Keratinocyte (primary cell): ENCODE data around the gene ACBD4. TPM values are rescaled to one million over a fixed set of nuclear protein-coding genes. Genes with fewer than 3 reads are reported as not detected.
A peak's percentile ranks its signal among the peaks of the same experiment; 100 is the strongest.

Source experiments
- DNase-seq: peaks from one replicate; pipeline ENCODE4 v3.0.0-alpha.2; 2011; ENCODE audit warnings: low read depth, missing footprints, low spot score
- FAIRE-seq: peaks from 2 replicates; lab custom pipeline; 2011; peaks lifted over from hg19 to GRCh38; lab: Jason Lieb, UNC
- H2AFZ ChIP-seq: 2 replicates; pipeline ENCODE4 v1.6.0; 2012; ENCODE audit warnings: low read length, control low read depth, inconsistent platforms; ENCODE audit not compliant: control insufficient read depth
- H3K27ac ChIP-seq: 2 replicates; pipeline ENCODE4 v1.5.1; 2011; ENCODE audit warnings: low read length; ENCODE audit not compliant: control insufficient read depth, insufficient read depth
- H3K27me3 ChIP-seq: 3 replicates; pipeline ENCODE4 v1.6.0; 2011; ENCODE audit warnings: low read length; ENCODE audit not compliant: control insufficient read depth, insufficient read depth; ENCODE audit errors: extremely low read depth
- H3K36me3 ChIP-seq, 2 experiments: 2 replicates in 1 of 2; 3 replicates in 1 of 2; pipeline ENCODE4 v1.5.1; 2011; ENCODE audit warnings: low read length in 2 of 2, mild to moderate bottlenecking in 1 of 2; ENCODE audit not compliant: control insufficient read depth in 2 of 2, insufficient read depth in 2 of 2; ENCODE audit errors: extremely low read depth in 1 of 2
- H3K4me1 ChIP-seq: 3 replicates; pipeline ENCODE4 v1.5.1; 2011; ENCODE audit warnings: low read length; ENCODE audit not compliant: control insufficient read depth, insufficient read depth; ENCODE audit errors: extremely low read depth
- H3K4me2 ChIP-seq: 3 replicates; pipeline ENCODE4 v1.6.0; 2011; ENCODE audit warnings: low read depth, low read length; ENCODE audit not compliant: control insufficient read depth, insufficient read depth; ENCODE audit errors: extremely low read depth
- H3K4me3 ChIP-seq, 3 experiments: fragments of 200-600 bp in 1 of 3; sonication (generic) in 1 of 3; 2 replicates in 2 of 3; 3 replicates in 1 of 3; pipeline ENCODE4 v1.5.1; 2011 to 2016; ENCODE audit warnings: low read length in 3 of 3, mild to moderate bottlenecking in 3 of 3, control low read depth in 2 of 3, inconsistent platforms in 1 of 3, low read depth in 1 of 3, mixed read lengths in 1 of 3, mixed run types in 1 of 3, moderate library complexity in 1 of 3; ENCODE audit not compliant: control insufficient read depth in 2 of 3, insufficient read depth in 2 of 3; ENCODE audit errors: extremely low read depth in 1 of 3
- H3K79me2 ChIP-seq: 2 replicates; pipeline ENCODE4 v1.6.0; 2012; ENCODE audit warnings: low read length; ENCODE audit not compliant: control insufficient read depth, insufficient read depth
- H3K9ac ChIP-seq: 3 replicates; pipeline ENCODE4 v1.6.0; 2011; ENCODE audit warnings: low read length; ENCODE audit not compliant: control insufficient read depth, insufficient read depth; ENCODE audit errors: extremely low read depth
- H3K9me1 ChIP-seq: 3 replicates; pipeline ENCODE4 v1.6.0; 2011; ENCODE audit warnings: low read length; ENCODE audit not compliant: control insufficient read depth, insufficient read depth; ENCODE audit errors: extremely low read depth
- H3K9me3 ChIP-seq: 2 replicates; pipeline ENCODE4 v1.5.1; 2012; ENCODE audit warnings: low read depth, low read length; ENCODE audit not compliant: control insufficient read depth
- H4K20me1 ChIP-seq: 3 replicates; pipeline ENCODE4 v1.6.0; 2011; ENCODE audit warnings: low read length; ENCODE audit not compliant: control insufficient read depth, insufficient read depth; ENCODE audit errors: extremely low read depth
- CTCF ChIP-seq, 3 experiments: IDR thresholded peaks in 1 of 3; conservative IDR thresholded peaks in 1 of 3; optimal IDR thresholded peaks in 1 of 3; 2 replicates in 2 of 3; 3 replicates in 1 of 3; pipeline versions ENCODE3 to v1.5.1; 2011; ENCODE audit warnings: low read length in 3 of 3, mild to moderate bottlenecking in 3 of 3, moderate library complexity in 2 of 3, control low read depth in 1 of 3, inconsistent platforms in 1 of 3; ENCODE audit not compliant: insufficient read depth in 2 of 3; ENCODE audit errors: extremely low read depth in 1 of 3
- EZH2 ChIP-seq: IDR thresholded peaks from one replicate; pipeline ENCODE4 v1.6.1; 2012; ENCODE audit warnings: inconsistent platforms, mild to moderate bottlenecking, low read length, moderate library complexity
- dilution Hi-C: fragments of 300-500 bp; cut with MboI; formaldehyde crosslinking; loops from one replicate; pipeline ENCODE4 v1.7.0; 2020; ENCODE audit warnings: low sequenced_read_pairs; ENCODE audit not compliant: extremely low pct_ligation_motif_present
- polyA plus RNA-seq, 5 experiments: library from polyadenylated mRNA; depleted of rRNA in 3 of 5; stranded (reverse) in 3 of 5; stranded (forward) in 1 of 5; unstranded in 1 of 5; fragments of >200 nt; gene quantifications; 1 replicate in 1 of 5; 2 replicates in 3 of 5; 3 replicates in 1 of 5; pipeline versions ENCODE4 v1.2.1 to v1.2.3, GENCODE V29; 2011 to 2012; ENCODE audit warnings: missing spikeins in 2 of 5, low read depth in 1 of 5, low replicate concordance in 1 of 5

ACBD4 gene
- polyA plus RNA-seq, 1 donor (not counting 4 experiments of a cell fraction or from before 2014, with no cell fraction given): 2.6 TPM

GRCh38 chr17:45149669-45150664 lies 14.5 kb downstream of the ACBD4 start:
- Histone ChIP-seq H4K20me1 (peaks cover 10% of the 10 kb centered on the region), H3K9me1 (no peaks in the 10 kb centered on the region), H2AFZ (no peak overlapping the region), H3K27me3 (no peaks in the 10 kb centered on the region), H3K79me2 (peaks cover 35% of the 10 kb centered on the region), H3K9me3 (no peaks in the 10 kb centered on the region), H3K36me3 (no peaks in the 10 kb centered on the region), H3K4me2 (peak overlapping the region; percentile 90), H3K4me3 (peak overlapping the region; percentile 70 to 94 (median 92)), H3K27ac (peak overlapping the region; percentile 82), H3K4me1 (peaks cover 27% of the 10 kb centered on the region), H3K9ac (peak overlapping the region; percentile 94)
- FAIRE-seq (no peak), DNase-seq (no peak)
- no peak for TF ChIP-seq EZH2
- TF ChIP-seq CTCF (optimal IDR thresholded peaks at IDR 0.05 in 1 of 3, IDR thresholded peaks at IDR 0.05 in 1 of 3, conservative IDR thresholded peaks at IDR 0.05 in 1 of 3; ENCODE audit: extremely low read depth in 1 of 3, insufficient read depth in 2 of 3, low read length in 3 of 3): no peak
- dilution Hi-C loops: no loop called here

DNA sequence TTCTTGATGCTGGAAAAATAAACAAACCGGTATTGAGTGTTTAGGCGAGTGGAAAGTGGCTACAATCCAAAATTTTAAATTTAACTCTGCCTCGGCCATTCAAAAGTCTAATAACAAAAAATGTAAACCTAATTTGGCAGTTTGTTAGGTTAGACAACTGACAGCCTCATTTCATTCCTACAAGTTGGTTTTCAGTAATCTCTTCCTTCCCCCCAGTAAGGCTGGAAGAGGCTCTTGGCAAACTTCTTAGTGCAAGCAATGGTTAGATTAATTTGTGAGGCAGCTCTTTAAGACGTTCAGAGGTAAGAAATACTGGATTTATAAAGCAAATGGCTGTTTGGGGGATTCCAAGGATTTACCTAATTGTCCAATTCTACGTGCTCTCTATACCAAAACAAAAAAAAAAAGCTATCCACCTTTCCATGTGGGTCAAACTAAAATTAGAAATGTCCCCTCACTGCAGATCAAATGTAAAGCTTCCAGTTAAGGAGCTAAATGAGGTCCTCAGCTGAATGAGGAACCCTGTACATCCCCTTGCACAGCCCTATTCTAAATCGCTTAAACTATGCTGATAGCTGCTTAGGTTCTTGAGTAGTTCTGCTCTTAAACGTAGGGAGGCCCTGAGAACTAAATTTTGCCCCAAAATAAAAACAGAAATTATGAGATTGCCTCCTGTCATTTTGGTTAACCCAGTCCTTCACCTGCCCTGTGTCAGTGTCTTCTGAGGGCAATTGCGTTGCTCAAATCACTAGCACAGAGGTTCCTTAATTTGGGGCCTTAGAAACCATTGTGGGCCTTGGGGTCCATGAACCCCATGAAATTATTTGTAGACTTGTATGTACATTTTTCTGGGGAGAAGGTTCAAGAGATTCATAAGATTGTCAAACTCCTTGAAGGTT lies 15.7 kb downstream of the ACBD4 start:
- Histone ChIP-seq H4K20me1 (peaks cover 10% of the 10 kb centered on the region), H3K4me1 (peaks cover 24% of the 10 kb centered on the region), H3K9ac (peak overlapping the region; percentile 94), H3K4me3 (peak overlapping the region; percentile 70 to 94 (median 92)), H3K27me3 (no peaks in the 10 kb centered on the region), H3K9me3 (no peaks in the 10 kb centered on the region), H3K79me2 (peaks cover 35% of the 10 kb centered on the region), H3K9me1 (no peaks in the 10 kb centered on the region), H2AFZ (no peak overlapping the region), H3K27ac (peak overlapping the region; percentile 82), H3K4me2 (peak overlapping the region; percentile 90), H3K36me3 (no peaks in the 10 kb centered on the region)
- FAIRE-seq: no peak
- TF ChIP-seq CTCF (optimal IDR thresholded peaks at IDR 0.05 in 1 of 3, IDR thresholded peaks at IDR 0.05 in 1 of 3, conservative IDR thresholded peaks at IDR 0.05 in 1 of 3; ENCODE audit: extremely low read depth in 1 of 3, insufficient read depth in 2 of 3, low read length in 3 of 3): no peak
- TF ChIP-seq EZH2: no peak
- dilution Hi-C loops: no loop called here
- DNase-seq: no peak
